Gastrocnemius medialis (tissue), 4 donors: ENCODE results near the gene C16orf96.

Source experiments
- CTCF ChIP-seq, 5 experiments: fragments of 450-650 bp in 3 of 5; fragments of 200-600 bp in 2 of 5; sonication (generic) in 2 of 5; IDR thresholded peaks in 4 of 5; conservative IDR thresholded peaks in 1 of 5; 1 replicate in 4 of 5; 2 replicates in 1 of 5; pipeline ENCODE4 v1.5.1; 2016 to 2019; ENCODE audit warnings: antibody characterized with exemption in 5 of 5, mild to moderate bottlenecking in 3 of 5, moderate library complexity in 3 of 5
- POLR2A ChIP-seq, 2 donors: fragments of 450-650 bp; IDR thresholded peaks; one replicate each; pipeline ENCODE4 v1.6.1; 2017; ENCODE audit warnings: antibody characterized with exemption in 2 of 2, mild to moderate bottlenecking in 2 of 2, moderate library complexity in 2 of 2

- TF ChIP-seq POLR2A (IDR thresholded peaks at IDR 0.05) (no peak), CTCF (IDR thresholded peaks at IDR 0.05 in 4 of 5, conservative IDR thresholded peaks at IDR 0.05 in 1 of 5) (no peak)
These were observed 52.5 kb downstream of the C16orf96 start for GRCh38 chr16:4608704-4608980.
